ENCODE data around the gene BRD3OS. TPM values are rescaled to one million over a fixed set of nuclear protein-coding genes. Genes with fewer than 3 reads are reported as not detected.

The BRD3OS gene
- total and polyA plus RNA-seq, 2 experiments from 2014 or later, result 9.2 to 16.0 TPM

- H3K4me3 Mint-ChIP-seq, result no peak overlapping the region
- no peak overlapping the region for H3K4me2 ChIP-seq
- peaks cover 6% of the 10 kb centered on the region for H3K4me1 ChIP-seq (ENCODE audit: insufficient read depth)
- H3K9me3 Mint-ChIP-seq, result no peaks in the 10 kb centered on the region
- no peaks in the 10 kb centered on the region for H3K27me3 ChIP-seq (ENCODE audit: insufficient read depth)
- peaks cover 13% of the 10 kb centered on the region for H3K27me3 Mint-ChIP-seq (ENCODE audit: insufficient read depth, low read depth, poor library complexity)
- peaks cover 100% of the 10 kb centered on the region for H3K79me2 ChIP-seq (replicated peaks; ENCODE audit: insufficient read depth)
- DNase-seq (ENCODE audit: low spot score) (no peak), ATAC-seq (no peak)
- no peak overlapping the region for H2AFZ ChIP-seq
- no peak overlapping the region for H3K4me3 ChIP-seq
- H3K36me3 ChIP-seq (ENCODE audit: insufficient read depth), result no peaks in the 10 kb centered on the region
- H4K20me1 ChIP-seq (replicated peaks; ENCODE audit: insufficient read depth), result peaks cover 51% of the 10 kb centered on the region
- no peak for TF ChIP-seq ZNF331 (CRISPR knock-in tag; IDR thresholded peaks at IDR 0.05; ENCODE audit: low read depth)
- no peak for TF ChIP-seq ZNF114 (CRISPR knock-in tag; IDR thresholded peaks at IDR 0.05)
- no peak for TF ChIP-seq NANOG (IDR thresholded peaks at IDR 0.05; ENCODE audit: borderline replicate concordance)
- no peak for TF ChIP-seq REST (IDR thresholded peaks at IDR 0.05; ENCODE audit: unreplicated experiment)
- no peak for TF ChIP-seq STAT1 (IDR thresholded peaks at IDR 0.05; ENCODE audit: unreplicated experiment)
- no peak for TF ChIP-seq ZNF462 (CRISPR knock-in tag; IDR thresholded peaks at IDR 0.05)
- TF ChIP-seq EZH2 (IDR thresholded peaks at IDR 0.05; ENCODE audit: low read depth, unreplicated experiment), result no peak
- no peak for TF ChIP-seq EZH2phosphoT487 (IDR thresholded peaks at IDR 0.05; ENCODE audit: unreplicated experiment)
- no peak for TF ChIP-seq ETS1 (IDR thresholded peaks at IDR 0.05)
- TF ChIP-seq CTCF (conservative IDR thresholded peaks at IDR 0.05; ENCODE audit: low read depth in 2 of 2), result no peak
- no peak for TF ChIP-seq POLR2AphosphoS5 (IDR thresholded peaks at IDR 0.05; ENCODE audit: low read depth)
- no peak for TF ChIP-seq JUNB (IDR thresholded peaks at IDR 0.05; ENCODE audit: unreplicated experiment)
- TF ChIP-seq CREB1 (CRISPR knock-in tag; IDR thresholded peaks at IDR 0.05; ENCODE audit: low read depth), result no peak
- peak overlapping the region; percentile 39; the same call in 1 of the 2 replicates for H3K27ac ChIP-seq (ENCODE audit: low read depth)
- no peaks in the 10 kb centered on the region for H3F3A ChIP-seq (replicated peaks; ENCODE audit: low read depth)
- peaks cover 7% of the 10 kb centered on the region for H3K36me3 Mint-ChIP-seq (ENCODE audit: low read depth)
- H3K27ac Mint-ChIP-seq, result peak overlapping the region; percentile 56; the same call in 1 of the 2 replicates
- H3K9me2 ChIP-seq (ENCODE audit: insufficient read depth), result no peaks in the 10 kb centered on the region
- H3K4me1 Mint-ChIP-seq, result peaks cover 52% of the 10 kb centered on the region
These were observed 35.3 kb downstream of the BRD3OS start for GRCh38 chr9:134060546-134060945.
